HG03175 (cell line): ENCODE measurements around the gene TRAPPC2L.

ENCODE experiments used
- ATAC-seq: cut with Tn5 transposase; IDR thresholded peaks from one replicate; pipeline ENCODE4 v1.9.1; 2021; ENCODE audit warnings: mild to moderate bottlenecking, moderate library complexity; ENCODE audit not compliant: unreplicated experiment

TRAPPC2L gene, protein sequence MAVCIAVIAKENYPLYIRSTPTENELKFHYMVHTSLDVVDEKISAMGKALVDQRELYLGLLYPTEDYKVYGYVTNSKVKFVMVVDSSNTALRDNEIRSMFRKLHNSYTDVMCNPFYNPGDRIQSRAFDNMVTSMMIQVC

GRCh38 chr16:88856828-88857727 lies at the start of gene TRAPPC2L, which contains the start of gene GALNS:
TRAPPC2L (plus strand) TSS chr16:88857127; CDS start chr16:88857151, 24 bp downstream.
GALNS (minus strand) TSS chr16:88856947; CDS start chr16:88856877, 70 bp downstream.
- peak; percentile 84 for ATAC-seq

GRCh38 chr16:88807142-88807625 lies 49.7 kb upstream of the TRAPPC2L start:
- ATAC-seq = no peak

GRCh38 chr16:88807626-88808453 lies 49.1 kb upstream of the TRAPPC2L start:
- ATAC-seq = no peak

GRCh38 chr16:88809068-88809675 lies 47.8 kb upstream of the TRAPPC2L start:
- ATAC-seq = no peak

DNA sequence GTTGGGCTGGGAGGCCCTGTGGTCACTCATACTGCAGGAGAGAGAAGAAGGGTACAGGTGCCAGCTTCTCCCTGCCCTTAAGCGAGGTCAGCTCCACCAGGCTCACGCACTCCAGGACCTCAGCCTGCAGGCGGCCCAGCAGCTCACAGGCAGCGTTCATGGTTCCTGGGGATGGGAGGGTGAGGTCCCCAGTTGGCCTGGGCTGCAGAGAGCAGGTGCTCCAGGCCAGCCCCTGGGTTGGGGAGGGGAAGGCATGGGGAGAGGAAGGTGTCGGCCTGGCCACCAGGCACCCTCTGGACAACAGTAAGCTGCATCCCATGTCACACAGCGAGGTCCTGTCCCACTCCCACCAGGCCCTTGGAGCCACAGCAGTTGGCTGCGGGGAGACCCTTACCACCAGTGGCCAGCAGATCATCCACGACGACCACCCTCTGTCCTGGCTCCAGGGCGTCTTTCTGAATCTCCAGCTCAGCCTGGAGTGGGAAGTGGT lies 47.2 kb upstream of the TRAPPC2L start:
- no peak for ATAC-seq

GRCh38 chr16:88810166-88810911 lies 46.6 kb upstream of the TRAPPC2L start:
- no peak for ATAC-seq

GRCh38 chr16:88810912-88811768 lies 45.8 kb upstream of the TRAPPC2L start:
- peak; percentile 47 for ATAC-seq

- ATAC-seq = peak; percentile 78
Observed at GRCh38 chr16:88811769-88812512, 45.0 kb upstream of the TRAPPC2L start, which contains the start of gene APRT. APRT (minus strand) TSS chr16:88811928; CDS start chr16:88811899, 29 bp downstream.

DNA sequence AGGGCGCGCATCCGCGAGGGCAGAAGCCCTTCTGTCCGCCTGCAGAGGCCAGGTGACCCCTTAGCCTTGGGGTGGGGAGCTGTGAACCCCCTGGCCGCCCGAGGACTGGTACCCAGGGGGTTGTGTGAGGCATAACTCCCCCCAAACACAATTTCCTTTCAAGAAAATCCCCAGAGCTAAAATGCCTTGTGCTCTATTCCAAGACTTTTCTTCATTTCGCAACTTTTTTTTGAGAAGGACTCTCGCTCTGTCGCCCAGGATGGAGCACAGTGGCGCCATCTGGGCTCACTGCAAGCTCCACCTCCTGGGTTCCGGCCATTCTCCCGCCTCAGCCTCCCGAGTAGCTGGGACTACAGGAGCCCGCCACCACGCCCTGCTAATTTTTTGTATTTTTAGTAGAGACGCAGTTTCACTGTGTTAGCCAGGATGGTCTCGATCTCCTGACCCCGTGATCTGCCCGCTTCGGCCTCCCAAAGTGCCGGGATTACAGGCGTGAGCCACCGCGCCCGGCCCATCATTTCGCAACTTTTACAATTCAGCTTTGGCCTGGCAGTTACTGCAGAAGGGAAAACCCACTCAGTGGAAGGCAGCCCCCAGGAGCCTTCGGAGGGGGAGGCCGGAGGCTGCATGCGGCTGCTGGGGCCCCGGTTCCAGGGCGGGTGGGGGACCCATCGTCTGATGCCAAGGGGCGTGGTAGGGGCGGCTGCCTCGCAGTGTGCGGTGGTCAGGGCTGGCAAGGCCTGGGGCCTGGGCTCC lies 44.2 kb upstream of the TRAPPC2L start:
- ATAC-seq = no peak

GRCh38 chr16:88813269-88814143 lies 43.4 kb upstream of the TRAPPC2L start:
- no peak for ATAC-seq

DNA sequence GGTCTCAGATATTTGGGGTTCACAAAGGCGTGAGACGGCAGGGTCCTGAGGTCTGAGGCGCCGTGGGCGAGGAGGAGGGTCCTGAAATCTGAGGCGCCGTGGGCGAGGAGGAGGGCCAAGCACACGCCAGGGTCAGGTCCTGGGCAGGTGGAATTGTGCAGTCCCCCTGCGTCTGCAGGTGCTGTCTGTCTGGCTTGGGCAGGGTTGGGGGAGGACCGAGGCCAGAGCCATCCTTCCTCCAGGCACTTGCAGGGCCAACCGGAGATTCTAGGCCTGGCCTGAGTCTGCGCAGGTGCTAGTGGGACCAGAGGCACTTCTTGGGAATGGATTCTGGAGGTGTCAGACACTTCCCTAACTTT lies 42.8 kb upstream of the TRAPPC2L start:
- ATAC-seq = no peak

DNA sequence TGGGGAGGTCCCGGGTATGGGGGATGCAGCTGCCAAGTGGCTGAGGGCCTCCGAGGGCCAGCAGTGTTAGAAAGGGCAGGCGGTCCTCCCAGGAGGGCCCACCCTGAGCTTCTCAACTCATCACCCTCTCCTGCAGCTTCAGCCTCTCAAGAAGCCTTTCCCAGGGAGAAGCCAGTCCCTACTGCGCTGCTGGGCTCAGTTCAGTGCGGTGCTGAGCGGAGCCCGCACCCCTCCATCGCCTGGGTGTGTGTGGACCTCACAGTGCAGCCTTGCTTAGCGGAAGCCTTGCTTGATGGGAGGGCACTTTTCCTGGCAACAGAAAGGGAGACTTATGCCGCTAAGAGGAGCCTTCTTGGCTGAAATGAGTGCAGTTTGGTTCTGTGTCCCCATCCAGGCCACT lies 41.7 kb upstream of the TRAPPC2L start:
- ATAC-seq = no peak

DNA sequence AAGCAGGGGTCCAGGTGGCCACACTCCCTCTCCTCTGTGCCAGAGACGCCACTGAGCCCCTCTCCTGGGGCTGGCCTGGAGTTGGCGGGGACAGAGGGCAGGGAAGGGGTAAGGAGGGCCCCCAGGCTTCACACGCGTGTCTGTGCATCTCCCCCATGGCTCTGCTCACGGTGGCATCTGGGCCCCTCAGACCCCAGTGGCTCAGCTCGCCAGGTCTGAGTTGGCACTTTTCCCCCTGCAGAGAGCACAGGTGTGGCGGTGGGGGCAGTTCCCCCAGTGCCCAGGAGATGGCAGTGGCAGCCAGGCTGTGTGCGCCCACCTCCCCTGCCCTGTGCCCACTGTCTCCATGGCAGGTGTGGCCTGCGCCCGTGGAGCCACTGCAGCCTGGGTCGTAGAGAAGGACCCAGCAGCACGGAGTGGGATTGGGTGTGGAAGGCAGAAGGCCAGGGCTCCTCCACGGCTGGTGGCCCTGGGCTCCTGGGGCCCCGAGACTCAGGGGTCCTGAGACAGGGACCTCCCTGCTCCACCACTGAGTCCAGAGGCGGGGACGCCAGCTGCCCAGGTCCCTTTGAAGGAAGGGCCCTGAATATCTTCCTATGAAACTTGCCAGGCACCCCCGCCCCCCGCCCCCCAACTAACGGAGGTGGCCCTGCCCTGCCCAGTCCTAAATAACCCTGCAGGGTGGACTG lies 40.9 kb upstream of the TRAPPC2L start:
- ATAC-seq = no peak

DNA sequence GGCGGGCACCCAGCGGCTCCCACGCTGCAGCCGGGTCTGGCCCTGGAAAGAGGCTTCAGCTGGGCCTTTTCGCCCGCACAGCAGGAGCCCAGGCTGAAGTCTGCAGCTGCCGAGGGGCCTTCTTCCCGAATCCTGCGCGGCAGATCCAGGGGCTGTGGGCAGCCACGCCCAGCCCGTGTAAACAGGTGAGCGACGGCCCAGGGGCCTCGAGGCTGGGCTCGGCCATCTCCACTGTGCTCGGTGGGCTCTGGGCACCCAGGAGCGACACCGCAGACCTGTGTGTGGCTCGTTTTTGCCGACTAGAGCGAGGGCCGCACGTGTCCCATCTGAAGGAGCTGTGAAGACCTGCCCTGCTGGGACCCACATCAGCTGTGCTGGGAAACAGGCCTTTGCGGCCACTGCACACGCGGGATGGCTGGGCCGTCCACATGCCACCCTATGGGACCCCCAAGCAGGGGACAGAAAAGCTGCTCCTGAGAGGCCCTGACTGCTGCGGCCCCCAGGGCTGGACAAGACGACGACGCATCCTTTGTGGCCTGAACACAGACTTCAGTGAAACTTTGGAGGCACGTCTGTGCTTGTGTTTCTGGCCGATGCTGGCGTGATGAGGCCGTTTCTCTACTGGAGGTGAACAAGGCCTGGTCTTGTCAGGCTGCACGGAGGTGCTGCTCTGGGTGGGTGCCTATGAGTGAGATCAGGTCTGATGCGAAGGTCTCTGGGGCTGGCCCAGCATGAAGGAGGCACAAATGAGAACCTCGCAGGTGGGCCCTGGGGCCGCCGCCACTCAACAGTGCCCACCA lies 40.0 kb upstream of the TRAPPC2L start:
- no peak for ATAC-seq
